Measurements from ENCODE around the gene SHC3.

- TF ChIP-seq POLR2A (IDR thresholded peaks at IDR 0.05), result no peak
- TF ChIP-seq, protein P1, sequence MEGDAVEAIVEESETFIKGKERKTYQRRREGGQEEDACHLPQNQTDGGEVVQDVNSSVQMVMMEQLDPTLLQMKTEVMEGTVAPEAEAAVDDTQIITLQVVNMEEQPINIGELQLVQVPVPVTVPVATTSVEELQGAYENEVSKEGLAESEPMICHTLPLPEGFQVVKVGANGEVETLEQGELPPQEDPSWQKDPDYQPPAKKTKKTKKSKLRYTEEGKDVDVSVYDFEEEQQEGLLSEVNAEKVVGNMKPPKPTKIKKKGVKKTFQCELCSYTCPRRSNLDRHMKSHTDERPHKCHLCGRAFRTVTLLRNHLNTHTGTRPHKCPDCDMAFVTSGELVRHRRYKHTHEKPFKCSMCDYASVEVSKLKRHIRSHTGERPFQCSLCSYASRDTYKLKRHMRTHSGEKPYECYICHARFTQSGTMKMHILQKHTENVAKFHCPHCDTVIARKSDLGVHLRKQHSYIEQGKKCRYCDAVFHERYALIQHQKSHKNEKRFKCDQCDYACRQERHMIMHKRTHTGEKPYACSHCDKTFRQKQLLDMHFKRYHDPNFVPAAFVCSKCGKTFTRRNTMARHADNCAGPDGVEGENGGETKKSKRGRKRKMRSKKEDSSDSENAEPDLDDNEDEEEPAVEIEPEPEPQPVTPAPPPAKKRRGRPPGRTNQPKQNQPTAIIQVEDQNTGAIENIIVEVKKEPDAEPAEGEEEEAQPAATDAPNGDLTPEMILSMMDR (IDR thresholded peaks at IDR 0.05), result no peak
These were observed 43.9 kb downstream of the SHC3 start for GRCh38 chr9:89134709-89135108.

Measured in esophagus squamous epithelium (tissue), 4 donors.